NB4 (cell line): Measurements from ENCODE around the gene KRTAP10-1.

Experiments used
- CTCF ChIP-seq: IDR thresholded peaks from one replicate; pipeline ENCODE4 v1.5.1; 2012; ENCODE audit warnings: low read depth, low read length
- MAX ChIP-seq: IDR thresholded peaks from 2 replicates; pipeline ENCODE4 v1.6.1; 2011; ENCODE audit warnings: low read depth, low read length
- MYC ChIP-seq: IDR thresholded peaks from 2 replicates; pipeline ENCODE4 v1.6.1; 2011; ENCODE audit warnings: low read depth, low read length
- POLR2A ChIP-seq: IDR thresholded peaks from 2 replicates; pipeline ENCODE4 v1.6.1; 2011; ENCODE audit warnings: mild to moderate bottlenecking; ENCODE audit not compliant: insufficient read length; ENCODE audit errors: extremely low read depth

- TF ChIP-seq POLR2A (no peak), CTCF (no peak), MAX (no peak), MYC (no peak)
Observed at GRCh38 chr21:44516828-44517174, 23.2 kb downstream of the KRTAP10-1 start.
